ENCODE results near the gene CISD3. TPM values are rescaled to one million over a fixed set of nuclear protein-coding genes. Genes with fewer than 3 reads are reported as not detected.
A peak's percentile ranks its signal among the peaks of the same experiment; 100 is the strongest.

The CISD3 gene
- polyA plus RNA-seq, 3 donors: 12.1 to 15.9 (median 13.7) TPM

- DNase-seq: peak; percentile 87
These were observed 25.3 kb upstream of the CISD3 start, which contains the start of gene MLLT6 for GRCh38 chr17:38704606-38705522. Gene MLLT6 (plus strand): TSS chr17:38705273. CDS start chr17:38705633, 360 bp downstream.

DNA sequence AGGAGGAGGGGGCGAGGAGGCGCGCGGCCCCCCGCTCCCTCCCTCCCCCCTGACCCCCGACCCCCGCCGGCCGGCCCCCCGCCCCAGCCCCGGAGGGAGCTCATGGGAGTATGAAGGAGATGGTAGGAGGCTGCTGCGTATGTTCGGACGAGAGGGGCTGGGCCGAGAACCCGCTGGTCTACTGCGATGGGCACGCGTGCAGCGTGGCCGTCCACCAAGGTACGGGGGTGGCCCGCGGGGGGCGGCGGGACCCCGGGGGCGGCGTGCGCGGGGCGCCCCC is 24.7 kb upstream of the CISD3 start:
- no peak for DNase-seq

DNA sequence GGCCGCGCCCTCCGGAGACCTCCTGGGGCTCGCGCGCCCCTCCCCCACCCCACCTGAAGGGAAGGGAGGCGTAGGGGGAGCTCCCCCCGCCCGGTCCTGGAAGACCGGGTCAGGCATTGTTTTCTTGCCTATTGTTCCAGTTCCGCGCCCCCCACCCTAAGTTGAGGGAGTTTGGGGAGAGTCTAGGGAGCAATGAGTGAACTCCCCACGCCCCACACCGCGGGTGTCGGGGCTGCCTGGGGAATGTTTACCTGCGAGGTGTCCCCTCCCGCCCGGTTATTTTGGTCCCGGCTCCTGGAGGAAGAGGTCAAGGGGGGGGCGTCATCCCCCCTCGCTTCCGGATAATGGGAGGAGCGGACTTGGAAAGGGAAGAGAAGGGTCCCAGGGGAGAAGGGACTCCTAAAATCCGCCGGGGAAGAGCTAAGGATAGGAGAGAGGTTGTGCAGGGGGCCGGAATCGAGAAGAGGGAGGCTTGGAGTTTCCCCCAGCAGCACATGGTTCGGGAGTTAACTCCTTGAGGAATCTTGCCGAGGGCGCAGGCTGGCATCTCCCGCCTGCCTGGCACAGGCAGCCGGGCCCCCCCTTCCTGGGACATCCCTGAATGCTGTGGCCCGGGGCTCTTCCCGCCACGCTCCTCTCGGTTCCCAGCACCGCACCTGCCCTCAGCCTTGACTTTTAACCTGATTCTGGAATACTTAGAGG is 24.2 kb upstream of the CISD3 start:
- DNase-seq: no peak

DNA sequence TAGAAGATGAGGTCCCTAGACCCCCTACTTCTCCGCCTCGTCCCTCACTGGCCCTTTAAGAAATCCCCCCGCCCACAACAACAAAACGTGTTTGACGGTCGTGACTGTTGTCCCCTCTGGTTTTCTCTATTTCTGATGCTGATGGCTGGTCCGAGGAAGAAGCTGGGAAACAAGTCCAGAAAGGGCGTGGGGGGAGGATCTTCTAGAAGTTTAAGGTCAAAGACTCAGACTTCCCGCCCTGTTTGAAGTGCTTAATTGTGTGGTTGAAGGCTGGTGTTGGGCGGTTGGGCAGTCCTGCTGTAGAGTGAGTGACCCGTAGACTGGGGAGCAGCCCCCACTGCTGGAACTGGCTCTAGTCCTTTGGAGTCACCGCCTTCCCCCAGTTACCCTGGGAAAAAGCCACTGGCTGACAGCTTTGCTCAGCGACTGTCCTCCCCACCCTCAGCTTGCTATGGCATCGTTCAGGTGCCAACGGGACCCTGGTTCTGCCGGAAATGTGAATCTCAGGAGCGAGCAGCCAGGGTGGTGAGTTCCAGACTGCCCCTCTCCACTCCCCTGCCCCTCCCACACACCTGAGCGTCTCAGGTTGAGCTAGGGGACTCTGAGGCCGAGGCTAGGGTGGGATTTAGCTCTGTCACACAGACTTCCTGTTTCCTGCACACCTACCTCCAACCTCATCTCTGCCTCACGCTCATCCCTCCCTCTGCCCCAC is 23.5 kb upstream of the CISD3 start:
- no peak for DNase-seq

DNA sequence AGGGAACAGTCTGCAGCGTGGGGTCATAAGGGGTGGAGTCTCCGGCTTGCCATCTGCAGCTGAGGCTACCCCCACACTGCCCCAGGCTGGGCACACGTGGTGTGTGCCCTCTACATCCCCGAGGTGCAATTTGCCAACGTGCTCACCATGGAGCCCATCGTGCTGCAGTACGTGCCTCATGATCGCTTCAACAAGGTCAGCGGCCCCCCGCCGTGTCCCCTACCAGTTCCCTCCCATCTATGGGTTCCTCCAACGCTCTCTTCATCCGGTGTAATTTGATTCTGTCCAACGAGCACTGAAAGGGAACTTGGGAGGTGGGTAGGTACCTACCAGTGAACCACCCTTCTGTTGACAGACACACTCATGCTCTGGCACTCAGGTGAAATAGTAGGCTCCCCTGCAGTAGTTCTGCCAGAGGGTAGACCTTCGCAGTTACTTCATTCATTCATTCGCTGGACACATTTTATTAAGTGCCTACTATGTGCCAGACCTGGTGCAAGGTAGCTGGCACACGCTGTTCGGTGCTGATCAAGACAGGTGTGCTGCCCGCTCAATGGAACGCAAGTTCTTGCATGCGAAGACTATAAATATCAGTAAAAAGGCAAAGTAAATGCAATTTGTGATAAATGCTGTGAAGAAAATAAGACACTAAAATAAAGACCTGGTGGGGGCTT is 22.3 kb upstream of the CISD3 start:
- DNase-seq: no peak

- no peak for DNase-seq
These were observed 20.9 kb upstream of the CISD3 start for GRCh38 chr17:38709104-38709820.

DNA sequence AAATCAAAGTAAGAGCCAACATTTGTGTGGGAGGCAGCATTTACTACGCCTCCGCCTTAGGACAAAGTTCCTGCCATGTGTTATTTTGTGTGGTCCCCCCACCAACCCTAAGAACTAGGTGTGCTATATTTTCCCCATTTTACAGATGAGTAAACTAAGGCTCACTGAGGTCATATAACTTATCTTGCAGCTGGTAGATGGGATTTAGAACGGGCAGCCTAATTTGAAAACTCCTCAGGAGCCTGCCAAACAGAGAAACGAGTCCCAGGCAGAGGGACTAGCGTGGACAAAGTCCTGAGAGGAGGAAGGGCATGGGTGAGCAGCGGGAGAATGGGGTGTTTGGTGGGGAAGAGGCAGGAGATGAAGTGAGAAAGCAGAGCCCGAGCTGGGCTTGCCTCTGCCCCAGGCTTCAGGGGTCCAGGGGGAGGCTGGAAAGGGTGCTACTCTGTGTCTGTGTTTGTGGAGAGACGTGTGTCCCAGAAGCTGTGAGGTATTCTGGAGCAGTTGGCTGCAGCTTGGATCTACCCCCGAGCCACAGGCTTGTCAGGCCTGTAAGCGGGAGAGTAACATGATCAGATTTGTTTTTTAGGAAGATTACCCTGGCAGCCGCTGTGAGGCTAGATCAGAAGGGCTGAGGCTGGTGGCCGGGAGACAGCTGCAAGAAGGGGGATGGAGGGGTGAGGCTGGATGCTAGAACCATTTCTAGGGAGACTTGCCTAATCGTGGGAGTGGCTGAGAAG is 20.1 kb upstream of the CISD3 start:
- DNase-seq: no peak

- DNase-seq: no peak
These were observed 19.6 kb upstream of the CISD3 start for GRCh38 chr17:38710604-38710962.

DNA sequence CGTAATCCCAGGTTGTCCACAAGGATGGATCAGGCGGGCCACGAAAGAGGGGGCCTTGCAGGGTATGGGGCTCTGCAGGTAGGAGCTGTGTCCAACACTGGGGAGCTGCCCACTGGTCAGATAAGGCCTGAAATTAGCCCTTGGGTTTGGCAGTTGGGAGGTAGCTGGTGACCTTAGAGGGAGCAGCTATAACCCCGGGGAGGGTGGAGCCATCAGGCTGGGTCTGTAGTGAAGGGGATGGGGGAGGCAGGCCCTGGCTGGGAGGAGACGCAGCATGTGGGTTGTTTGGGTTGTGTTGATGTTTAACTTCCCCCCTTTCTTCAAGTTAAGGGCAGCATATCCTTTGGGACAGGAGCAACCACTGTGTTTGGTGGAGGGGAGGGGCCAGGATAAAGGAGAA is 19.2 kb upstream of the CISD3 start:
- DNase-seq: no peak

DNA sequence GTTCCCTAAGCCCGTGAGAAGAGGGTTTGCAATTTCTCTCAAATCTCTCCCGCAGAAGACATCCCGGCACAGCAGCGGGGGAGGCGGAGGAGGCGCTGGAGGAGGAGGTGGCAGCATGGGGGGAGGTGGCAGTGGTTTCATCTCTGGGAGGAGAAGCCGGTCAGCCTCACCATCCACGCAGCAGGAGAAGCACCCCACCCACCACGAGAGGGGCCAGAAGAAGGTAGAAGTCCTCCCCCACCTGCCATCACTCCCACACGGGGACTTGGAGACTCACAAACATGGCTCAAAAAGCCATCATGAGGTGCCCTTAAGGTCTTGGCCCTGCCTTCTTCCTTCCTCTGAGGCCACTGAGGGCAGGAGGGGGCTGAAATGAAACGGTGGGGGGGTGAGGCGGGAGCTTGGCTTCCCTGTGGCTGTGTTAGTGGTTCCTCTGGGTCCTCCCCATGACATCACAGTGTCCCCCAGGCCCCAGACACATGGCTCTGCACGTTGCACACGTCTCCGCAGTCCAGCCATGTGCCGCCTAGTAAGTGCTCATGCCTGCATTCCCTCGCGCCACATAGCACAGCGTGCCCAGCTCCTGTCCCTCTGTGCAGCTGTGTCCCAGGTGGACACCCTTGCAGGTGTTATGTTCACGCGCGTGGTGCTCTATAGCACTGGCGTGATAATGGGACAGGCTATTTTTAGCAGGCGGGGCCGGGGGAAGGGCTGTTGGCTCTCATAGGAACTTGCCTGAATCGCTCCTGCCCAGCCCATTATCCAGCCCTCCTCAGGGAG is 18.2 kb upstream of the CISD3 start:
- DNase-seq: no peak

DNA sequence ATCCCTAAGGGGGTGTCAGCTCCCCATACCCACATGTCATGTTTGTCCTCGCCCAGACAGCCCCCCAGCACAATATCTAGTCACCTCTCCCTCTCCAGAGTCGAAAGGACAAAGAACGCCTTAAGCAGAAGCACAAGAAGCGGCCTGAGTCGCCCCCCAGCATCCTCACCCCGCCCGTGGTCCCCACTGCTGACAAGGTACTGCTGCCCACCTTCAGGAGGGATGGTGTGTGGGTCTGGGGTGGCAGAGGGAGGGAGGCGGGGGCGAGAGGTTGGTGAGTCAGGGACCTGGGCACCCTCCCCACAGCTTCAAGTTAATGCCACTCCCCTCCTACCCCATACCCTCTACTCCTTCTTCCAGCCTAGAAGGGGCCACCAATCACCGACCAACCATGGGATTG is 17.5 kb upstream of the CISD3 start:
- DNase-seq: no peak

- no peak for DNase-seq
These were observed 16.6 kb upstream of the CISD3 start for GRCh38 chr17:38713456-38714075.

- no peak for DNase-seq
These were observed 14.8 kb upstream of the CISD3 start for GRCh38 chr17:38715216-38715943.

GRCh38 chr17:38716368-38717005 is 13.7 kb upstream of the CISD3 start:
- DNase-seq: no peak

- DNase-seq: no peak
These were observed 12.9 kb upstream of the CISD3 start for GRCh38 chr17:38717139-38717745.

DNA sequence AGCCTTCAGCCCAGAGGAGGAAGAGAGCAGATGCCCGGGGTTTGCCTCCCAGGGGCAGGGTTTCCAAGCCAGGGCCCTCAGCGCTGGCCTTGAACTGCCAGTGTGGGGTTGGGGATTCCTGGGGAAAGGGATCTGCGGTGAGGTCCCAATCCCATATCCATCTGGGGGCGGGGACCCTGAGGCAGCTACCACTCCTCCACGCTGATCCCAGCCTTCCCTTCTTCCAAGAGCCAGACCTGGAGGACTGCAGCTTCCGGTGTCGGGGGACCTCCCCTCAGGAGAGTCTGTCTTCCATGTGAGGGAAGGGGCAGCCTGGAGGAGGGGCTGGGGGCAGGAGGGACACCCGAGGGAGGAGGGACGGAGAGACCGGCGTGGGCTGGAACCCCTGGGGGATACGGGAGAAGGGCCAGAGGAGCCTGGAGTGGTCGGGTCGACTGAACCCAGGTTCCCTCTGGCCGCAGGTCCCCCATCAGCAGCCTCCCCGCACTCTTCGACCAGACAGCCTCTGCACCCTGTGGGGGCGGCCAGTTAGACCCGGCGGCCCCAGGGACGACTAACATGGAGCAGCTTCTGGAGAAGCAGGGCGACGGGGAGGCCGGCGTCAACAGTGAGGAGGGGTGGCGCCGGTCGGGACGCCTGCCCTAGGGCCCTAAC is 10.7 kb upstream of the CISD3 start:
- no peak for DNase-seq

DNA sequence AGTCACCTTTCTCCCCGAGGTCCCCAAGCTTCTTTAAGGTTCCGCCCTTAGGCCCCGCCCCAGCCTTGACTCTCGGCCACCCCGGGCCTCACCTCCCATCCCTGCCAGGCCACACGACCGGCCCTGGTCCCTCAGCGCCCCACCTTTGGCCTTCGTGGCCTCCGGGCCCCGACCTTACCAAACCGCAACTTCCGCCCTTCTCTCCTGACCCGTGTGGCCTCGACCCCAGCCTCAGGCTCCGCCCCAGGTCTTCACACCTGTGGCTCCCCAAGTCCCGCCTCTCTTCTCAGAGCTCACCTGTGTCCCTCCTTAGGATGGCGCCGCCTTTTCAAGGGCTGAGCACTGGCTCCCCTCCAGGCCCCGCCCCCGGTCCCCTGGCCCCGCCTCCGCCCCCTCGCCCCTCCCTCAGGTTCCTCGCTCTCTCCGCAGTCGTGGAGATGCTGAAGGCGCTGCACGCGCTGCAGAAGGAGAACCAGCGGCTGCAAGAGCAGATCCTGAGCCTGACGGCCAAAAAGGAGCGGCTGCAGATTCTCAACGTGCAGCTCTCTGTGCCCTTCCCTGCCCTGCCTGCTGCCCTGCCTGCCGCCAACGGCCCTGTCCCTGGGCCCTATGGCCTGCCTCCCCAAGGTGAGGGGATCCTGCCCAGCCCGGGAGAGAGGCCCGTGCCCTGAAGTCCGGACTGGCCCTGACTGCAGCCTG is 10.0 kb upstream of the CISD3 start:
- no peak for DNase-seq

Measured in renal pelvis (tissue), 4 donors.